ENCODE measurements around the gene CRELD2.

CRELD2 gene

DNA sequence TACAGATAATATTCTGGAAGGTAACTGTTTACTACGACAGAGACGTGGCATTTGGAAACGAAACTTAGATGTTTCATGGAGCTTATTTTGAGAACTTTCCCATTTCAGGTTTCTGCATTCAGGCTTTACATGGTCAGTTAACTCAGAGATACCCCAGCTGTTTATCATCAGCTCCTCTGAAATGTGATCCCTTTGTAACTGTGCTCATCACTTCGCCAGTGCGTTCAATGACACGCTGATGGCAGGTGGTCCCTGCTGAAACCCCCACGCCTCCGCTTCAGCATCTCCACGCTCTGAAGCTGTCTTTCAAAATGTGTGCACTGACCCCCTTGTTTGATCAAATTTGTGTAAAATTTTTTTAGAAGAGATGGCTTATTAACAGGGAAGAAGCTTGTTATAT is 30.7 kb upstream of the CRELD2 start:
- no peak overlapping the region for H3K9ac ChIP-seq (ENCODE audit: low read length in 2 of 2)
- no peaks in the 10 kb centered on the region for H3K4me1 ChIP-seq (ENCODE audit: control insufficient read depth, insufficient read depth, low read length)
- H3K4me3 ChIP-seq (ENCODE audit: low read length in 2 of 2): no peak overlapping the region
- no peaks in the 10 kb centered on the region for H3K9me3 ChIP-seq (ENCODE audit: control insufficient read depth in 2 of 2, low read length in 2 of 2)
- no peaks in the 10 kb centered on the region for H3K27me3 ChIP-seq (ENCODE audit: control insufficient read depth in 1 of 2, insufficient read depth in 2 of 2, low read length in 2 of 2)
- H3K36me3 ChIP-seq (ENCODE audit: control insufficient read depth in 2 of 2, insufficient read depth in 2 of 2, low read length in 2 of 2): peaks cover 12 to 28% of the 10 kb centered on the region in 2 donors
- H3K27ac ChIP-seq (ENCODE audit: low read length): no peak overlapping the region

GRCh38 chr22:49889071-49889470 is 29.4 kb upstream of the CRELD2 start:
- H3K9ac ChIP-seq (ENCODE audit: low read length in 2 of 2): no peak overlapping the region
- H3K36me3 ChIP-seq (ENCODE audit: control insufficient read depth in 2 of 2, insufficient read depth in 2 of 2, low read length in 2 of 2): peaks cover 12 to 28% of the 10 kb centered on the region in 2 donors
- no peak overlapping the region for H3K27ac ChIP-seq (ENCODE audit: low read length)
- no peaks in the 10 kb centered on the region for H3K4me1 ChIP-seq (ENCODE audit: control insufficient read depth, insufficient read depth, low read length)
- H3K4me3 ChIP-seq (ENCODE audit: low read length in 2 of 2): no peak overlapping the region
- no peaks in the 10 kb centered on the region for H3K9me3 ChIP-seq (ENCODE audit: control insufficient read depth in 2 of 2, low read length in 2 of 2)
- H3K27me3 ChIP-seq (ENCODE audit: control insufficient read depth in 1 of 2, insufficient read depth in 2 of 2, low read length in 2 of 2): no peaks in the 10 kb centered on the region

DNA sequence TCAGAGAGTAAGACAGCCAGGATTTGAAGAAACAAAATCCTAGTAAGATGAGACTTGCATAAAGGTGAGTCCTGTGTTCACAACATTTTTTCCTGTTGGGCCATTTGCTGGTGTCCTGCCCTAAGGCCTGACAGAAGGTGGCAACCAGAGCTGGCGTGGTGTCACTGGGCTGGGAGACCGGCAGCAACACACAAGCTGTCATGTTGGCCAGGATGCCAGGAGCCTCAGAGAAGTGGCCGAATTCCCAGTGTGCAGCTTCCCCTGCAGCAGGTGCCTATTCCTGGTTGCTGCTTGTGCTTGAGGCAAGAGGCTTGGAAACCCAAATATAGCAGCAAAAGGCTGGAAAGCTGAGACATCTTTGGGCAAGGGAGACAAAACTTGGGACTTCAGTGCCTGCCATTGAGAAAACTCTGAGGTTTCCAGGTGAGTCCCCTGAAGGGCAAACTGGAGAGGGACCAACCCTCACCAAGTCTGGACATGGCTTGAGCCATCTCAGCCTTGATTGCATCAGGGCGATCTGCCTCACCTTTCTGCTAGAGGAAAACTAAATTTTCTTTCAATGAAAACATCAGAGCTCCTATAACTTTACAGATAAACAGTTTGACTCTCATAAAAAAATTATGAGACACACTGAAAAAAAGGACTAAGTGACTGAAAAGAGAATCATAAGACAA is 26.1 kb upstream of the CRELD2 start:
- H3K36me3 ChIP-seq (ENCODE audit: control insufficient read depth in 2 of 2, insufficient read depth in 2 of 2, low read length in 2 of 2): peaks cover 2 to 12% of the 10 kb centered on the region in 2 donors
- no peak overlapping the region for H3K4me3 ChIP-seq (ENCODE audit: low read length in 2 of 2)
- H3K9me3 ChIP-seq (ENCODE audit: control insufficient read depth in 2 of 2, low read length in 2 of 2): peaks cover 0 to 8% of the 10 kb centered on the region in 2 donors
- no peaks in the 10 kb centered on the region for H3K4me1 ChIP-seq (ENCODE audit: control insufficient read depth, insufficient read depth, low read length)
- no peaks in the 10 kb centered on the region for H3K27me3 ChIP-seq (ENCODE audit: control insufficient read depth in 1 of 2, insufficient read depth in 2 of 2, low read length in 2 of 2)
- no peak overlapping the region for H3K27ac ChIP-seq (ENCODE audit: low read length)
- H3K9ac ChIP-seq (ENCODE audit: low read length in 2 of 2): no peak overlapping the region

- peaks cover 2 to 9% of the 10 kb centered on the region in 2 donors for H3K36me3 ChIP-seq (ENCODE audit: control insufficient read depth in 2 of 2, insufficient read depth in 2 of 2, low read length in 2 of 2)
- no peaks in the 10 kb centered on the region for H3K27me3 ChIP-seq (ENCODE audit: control insufficient read depth in 1 of 2, insufficient read depth in 2 of 2, low read length in 2 of 2)
- H3K9ac ChIP-seq (ENCODE audit: low read length in 2 of 2): no peak overlapping the region
- no peaks in the 10 kb centered on the region for H3K4me1 ChIP-seq (ENCODE audit: control insufficient read depth, insufficient read depth, low read length)
- H3K27ac ChIP-seq (ENCODE audit: low read length): no peak overlapping the region
- no peak overlapping the region for H3K4me3 ChIP-seq (ENCODE audit: low read length in 2 of 2)
- peaks cover 0 to 8% of the 10 kb centered on the region in 2 donors for H3K9me3 ChIP-seq (ENCODE audit: control insufficient read depth in 2 of 2, low read length in 2 of 2)
These were observed 25.4 kb upstream of the CRELD2 start for GRCh38 chr22:49893025-49893424.

DNA sequence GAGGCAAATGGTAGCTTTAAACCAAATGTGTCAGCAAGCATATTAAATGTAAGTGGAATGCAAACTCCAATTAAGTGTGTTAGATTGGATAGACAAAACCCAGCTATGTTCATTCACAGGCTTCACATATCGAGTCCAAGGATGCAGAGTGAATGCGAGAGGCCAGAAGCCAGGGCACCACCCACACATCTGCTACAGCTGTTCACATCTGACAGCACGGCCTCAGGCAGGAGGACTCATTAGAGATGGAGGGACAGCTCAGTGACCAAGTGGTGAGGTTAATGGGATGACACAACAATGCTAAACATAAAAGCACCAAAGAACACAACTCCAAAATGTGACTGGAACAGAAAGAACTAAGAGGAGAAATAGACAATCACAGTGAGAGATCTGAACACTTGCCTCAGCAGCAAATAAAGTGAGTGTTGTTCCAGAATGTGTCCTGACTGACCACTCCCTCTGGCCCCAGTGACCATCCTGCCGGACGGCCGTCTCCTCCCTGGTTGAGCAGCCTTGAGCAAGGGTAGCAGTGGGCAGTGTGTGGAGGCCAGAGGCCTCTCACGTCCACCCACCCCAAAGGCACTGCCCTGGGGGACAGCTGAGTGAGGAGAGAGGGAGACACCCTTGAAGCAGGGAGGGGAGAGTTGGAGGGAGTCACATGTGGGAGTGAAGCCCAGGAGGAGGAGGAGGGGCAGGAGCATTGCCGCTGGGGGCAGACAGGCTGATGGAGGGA is 23.9 kb upstream of the CRELD2 start:
- peaks cover 0 to 8% of the 10 kb centered on the region in 2 donors for H3K9me3 ChIP-seq (ENCODE audit: control insufficient read depth in 2 of 2, low read length in 2 of 2)

DNA sequence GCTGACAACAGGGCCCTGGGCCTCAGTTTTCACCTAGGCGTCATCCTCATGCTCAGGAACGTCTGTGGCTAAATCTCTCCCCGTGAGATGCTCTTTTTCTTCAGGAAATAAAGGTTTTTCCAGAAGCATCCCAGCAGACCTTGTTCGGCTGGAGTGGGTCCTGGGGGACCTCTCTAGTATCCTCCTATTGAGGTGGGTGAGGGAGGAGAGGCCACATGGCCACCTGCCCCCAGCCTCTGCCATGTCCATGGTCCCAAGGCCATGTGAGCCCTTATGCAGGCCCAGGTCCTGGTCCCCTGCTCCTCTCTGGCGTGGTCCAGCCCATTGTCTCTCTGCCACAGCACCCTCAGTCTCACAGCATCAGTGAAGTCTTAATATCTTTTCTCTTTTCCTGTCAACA is 22.2 kb upstream of the CRELD2 start:
- Histone ChIP-seq H3K4me1 (ENCODE audit: control insufficient read depth, insufficient read depth, low read length) (no peaks in the 10 kb centered on the region), H3K36me3 (ENCODE audit: control insufficient read depth in 2 of 2, insufficient read depth in 2 of 2, low read length in 2 of 2) (peaks cover 12 to 15% of the 10 kb centered on the region in 2 donors), H3K9me3 (ENCODE audit: control insufficient read depth in 2 of 2, low read length in 2 of 2) (peaks cover 0 to 8% of the 10 kb centered on the region in 2 donors), H3K4me3 (ENCODE audit: low read length in 2 of 2) (no peak overlapping the region), H3K27ac (ENCODE audit: low read length) (no peak overlapping the region), H3K9ac (ENCODE audit: low read length in 2 of 2) (no peak overlapping the region), H3K27me3 (ENCODE audit: control insufficient read depth in 1 of 2, insufficient read depth in 2 of 2, low read length in 2 of 2) (no peaks in the 10 kb centered on the region)

More for the DNA sequence above, 23.9 kb upstream of the CRELD2 start:
- Histone ChIP-seq H3K4me3 (ENCODE audit: low read length in 2 of 2) (no peak overlapping the region), H3K9ac (ENCODE audit: low read length in 2 of 2) (no peak overlapping the region), H3K4me1 (ENCODE audit: control insufficient read depth, insufficient read depth, low read length) (no peaks in the 10 kb centered on the region), H3K36me3 (ENCODE audit: control insufficient read depth in 2 of 2, insufficient read depth in 2 of 2, low read length in 2 of 2) (peaks cover 2 to 6% of the 10 kb centered on the region in 2 donors), H3K27me3 (ENCODE audit: control insufficient read depth in 1 of 2, insufficient read depth in 2 of 2, low read length in 2 of 2) (no peaks in the 10 kb centered on the region), H3K27ac (ENCODE audit: low read length) (no peak overlapping the region)

GRCh38 chr22:49897015-49897684 is 21.3 kb upstream of the CRELD2 start:
- peaks cover 21 to 25% of the 10 kb centered on the region in 2 donors for H3K36me3 ChIP-seq (ENCODE audit: control insufficient read depth in 2 of 2, insufficient read depth in 2 of 2, low read length in 2 of 2)
- H3K4me1 ChIP-seq (ENCODE audit: control insufficient read depth, insufficient read depth, low read length): no peaks in the 10 kb centered on the region
- no peak overlapping the region for H3K27ac ChIP-seq (ENCODE audit: low read length)
- no peak overlapping the region for H3K4me3 ChIP-seq (ENCODE audit: low read length in 2 of 2)
- peaks cover 0 to 8% of the 10 kb centered on the region in 2 donors for H3K9me3 ChIP-seq (ENCODE audit: control insufficient read depth in 2 of 2, low read length in 2 of 2)
- no peak overlapping the region for H3K9ac ChIP-seq (ENCODE audit: low read length in 2 of 2)
- no peaks in the 10 kb centered on the region for H3K27me3 ChIP-seq (ENCODE audit: control insufficient read depth in 1 of 2, insufficient read depth in 2 of 2, low read length in 2 of 2)

DNA sequence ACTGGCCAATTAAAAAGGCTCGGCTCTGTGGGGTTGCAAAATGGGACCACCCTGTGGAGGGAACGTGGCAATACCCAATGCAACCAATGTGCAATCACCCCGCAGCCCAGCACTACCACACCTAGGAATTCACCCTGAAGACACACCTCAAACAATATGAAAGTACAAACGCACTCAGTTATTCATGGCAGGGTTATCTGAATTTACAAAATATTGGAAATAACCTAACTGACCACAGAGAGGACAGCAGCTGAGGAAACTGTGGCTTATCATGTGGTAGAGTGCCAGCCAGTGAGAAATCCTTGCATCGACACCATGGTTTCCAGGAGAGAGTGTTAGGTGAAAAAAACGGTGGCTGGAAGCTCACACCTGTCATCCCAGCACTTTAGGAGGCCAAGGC is 18.9 kb upstream of the CRELD2 start:
- Histone ChIP-seq H3K4me3 (ENCODE audit: low read length in 2 of 2) (no peak overlapping the region), H3K27ac (ENCODE audit: low read length) (no peak overlapping the region), H3K4me1 (ENCODE audit: control insufficient read depth, insufficient read depth, low read length) (no peaks in the 10 kb centered on the region), H3K27me3 (ENCODE audit: control insufficient read depth in 1 of 2, insufficient read depth in 2 of 2, low read length in 2 of 2) (no peaks in the 10 kb centered on the region), H3K36me3 (ENCODE audit: control insufficient read depth in 2 of 2, insufficient read depth in 2 of 2, low read length in 2 of 2) (peaks cover 36 to 38% of the 10 kb centered on the region in 2 donors), H3K9ac (ENCODE audit: low read length in 2 of 2) (no peak overlapping the region), H3K9me3 (ENCODE audit: control insufficient read depth in 2 of 2, low read length in 2 of 2) (peaks cover 0 to 4% of the 10 kb centered on the region in 2 donors)

- Histone ChIP-seq H3K4me3 (ENCODE audit: low read length in 2 of 2) (no peak overlapping the region), H3K36me3 (ENCODE audit: control insufficient read depth in 2 of 2, insufficient read depth in 2 of 2, low read length in 2 of 2) (peaks cover 37 to 38% of the 10 kb centered on the region in 2 donors), H3K27ac (ENCODE audit: low read length) (no peak overlapping the region), H3K27me3 (ENCODE audit: control insufficient read depth in 1 of 2, insufficient read depth in 2 of 2, low read length in 2 of 2) (no peaks in the 10 kb centered on the region), H3K9me3 (ENCODE audit: control insufficient read depth in 2 of 2, low read length in 2 of 2) (no peaks in the 10 kb centered on the region), H3K4me1 (ENCODE audit: control insufficient read depth, insufficient read depth, low read length) (no peaks in the 10 kb centered on the region), H3K9ac (ENCODE audit: low read length in 2 of 2) (no peak overlapping the region)
These were observed 17.8 kb upstream of the CRELD2 start for GRCh38 chr22:49900441-49901230.

DNA sequence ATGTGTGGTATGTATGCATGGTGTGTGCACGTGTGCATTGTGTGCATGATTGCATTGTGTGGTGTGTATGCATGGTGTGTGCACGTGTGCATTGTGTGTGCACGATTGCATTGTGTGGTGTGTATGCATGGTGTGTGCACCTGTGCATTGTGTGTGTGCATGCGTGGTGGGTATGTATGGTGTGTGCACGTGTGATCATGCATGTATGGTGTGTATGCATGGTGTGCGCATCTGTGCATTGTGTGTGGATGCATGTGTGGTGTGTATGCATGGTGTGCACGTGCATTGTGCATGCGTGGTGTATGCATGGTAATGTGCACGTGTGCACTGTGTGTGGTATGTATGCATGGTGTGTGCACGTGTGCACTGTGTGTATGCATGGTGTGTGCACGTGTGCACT is 17.0 kb upstream of the CRELD2 start:
- H3K27me3 ChIP-seq (ENCODE audit: control insufficient read depth in 1 of 2, insufficient read depth in 2 of 2, low read length in 2 of 2): no peaks in the 10 kb centered on the region
- H3K36me3 ChIP-seq (ENCODE audit: control insufficient read depth in 2 of 2, insufficient read depth in 2 of 2, low read length in 2 of 2): peaks cover 38 to 39% of the 10 kb centered on the region in 2 donors
- no peaks in the 10 kb centered on the region for H3K9me3 ChIP-seq (ENCODE audit: control insufficient read depth in 2 of 2, low read length in 2 of 2)
- no peak overlapping the region for H3K27ac ChIP-seq (ENCODE audit: low read length)
- H3K4me3 ChIP-seq (ENCODE audit: low read length in 2 of 2): no peak overlapping the region
- H3K9ac ChIP-seq (ENCODE audit: low read length in 2 of 2): no peak overlapping the region
- no peaks in the 10 kb centered on the region for H3K4me1 ChIP-seq (ENCODE audit: control insufficient read depth, insufficient read depth, low read length)

All from stomach smooth muscle (tissue), 2 donors.